DND-41 (cell line): ENCODE data around the gene GNE.
"Not testable (repeated sequence)": the region's sequence is repeated elsewhere in the genome, so short reads cannot be mapped to it uniquely, and the experiment has no call there.

Source experiments
- EZH2 ChIP-seq: IDR thresholded peaks from 3 replicates; pipeline ENCODE4 v1.6.1; 2012; ENCODE audit warnings: borderline replicate concordance, low read depth, mild to moderate bottlenecking, moderate library complexity, low read length, inconsistent platforms; ENCODE audit not compliant: severe bottlenecking
- TF ChIP-seq, protein P1 (sequence below): IDR thresholded peaks from 2 replicates; pipeline ENCODE4 v1.5.1; 2012; ENCODE audit warnings: borderline replicate concordance, low read length, moderate library complexity, mild to moderate bottlenecking; ENCODE audit not compliant: poor library complexity, severe bottlenecking; ENCODE audit errors: extremely low read depth

DNA sequence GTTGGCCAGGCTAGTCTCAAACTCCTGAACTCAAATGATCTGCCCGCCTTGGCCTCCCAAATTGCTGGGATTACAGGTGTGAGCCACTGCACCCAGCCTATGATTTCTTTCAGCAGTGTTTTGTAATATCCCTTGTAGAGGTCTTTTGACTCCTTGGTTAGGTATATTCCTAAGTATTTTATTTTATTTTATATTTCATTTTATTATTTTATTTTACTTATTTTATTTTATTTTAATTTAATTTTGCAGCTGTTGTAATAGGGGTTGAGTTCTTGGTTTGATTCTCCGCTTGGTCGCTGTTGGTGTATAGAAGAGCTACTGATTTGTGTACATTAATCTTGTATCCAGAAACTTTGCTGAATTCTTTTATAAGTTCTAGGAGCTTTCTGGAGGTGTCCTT, 18.6 kb downstream of the GNE start:
- TF ChIP-seq, protein P1, sequence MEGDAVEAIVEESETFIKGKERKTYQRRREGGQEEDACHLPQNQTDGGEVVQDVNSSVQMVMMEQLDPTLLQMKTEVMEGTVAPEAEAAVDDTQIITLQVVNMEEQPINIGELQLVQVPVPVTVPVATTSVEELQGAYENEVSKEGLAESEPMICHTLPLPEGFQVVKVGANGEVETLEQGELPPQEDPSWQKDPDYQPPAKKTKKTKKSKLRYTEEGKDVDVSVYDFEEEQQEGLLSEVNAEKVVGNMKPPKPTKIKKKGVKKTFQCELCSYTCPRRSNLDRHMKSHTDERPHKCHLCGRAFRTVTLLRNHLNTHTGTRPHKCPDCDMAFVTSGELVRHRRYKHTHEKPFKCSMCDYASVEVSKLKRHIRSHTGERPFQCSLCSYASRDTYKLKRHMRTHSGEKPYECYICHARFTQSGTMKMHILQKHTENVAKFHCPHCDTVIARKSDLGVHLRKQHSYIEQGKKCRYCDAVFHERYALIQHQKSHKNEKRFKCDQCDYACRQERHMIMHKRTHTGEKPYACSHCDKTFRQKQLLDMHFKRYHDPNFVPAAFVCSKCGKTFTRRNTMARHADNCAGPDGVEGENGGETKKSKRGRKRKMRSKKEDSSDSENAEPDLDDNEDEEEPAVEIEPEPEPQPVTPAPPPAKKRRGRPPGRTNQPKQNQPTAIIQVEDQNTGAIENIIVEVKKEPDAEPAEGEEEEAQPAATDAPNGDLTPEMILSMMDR = not testable (repeated sequence)
- TF ChIP-seq EZH2 = not testable (repeated sequence)
